ENCODE results near the gene TTLL5. TPM values are rescaled to one million over a fixed set of nuclear protein-coding genes. Genes with fewer than 3 reads are reported as not detected.

Gene TTLL5
- total and polyA plus RNA-seq, 2 of the 13 experiments (the other 11 are each of a cell fraction or from before 2014, with no cell fraction given): 11.8 to 18.8 TPM

- no peak overlapping the region for H3K9ac ChIP-seq (ENCODE audit: insufficient read depth, low read depth, low read length)
- H2AFZ ChIP-seq (ENCODE audit: low read length): no peak overlapping the region
- BruUV-seq (replicated peaks): no TSS peak
- POLR2A ChIA-PET: no interaction called here
- H4K20me1 ChIP-seq (ENCODE audit: insufficient read depth, low read length): no peaks in the 10 kb centered on the region
- in situ Hi-C loops (cut with HindIII; ENCODE audit: extremely low pct_ligation_motif_present, low pct_unique_long_range_greater_than_20kb) (no loop called here), intact Hi-C loops (cut with micrococcal nuclease; ENCODE audit: unreplicated experiment) (no loop called here)
- no peaks in the 10 kb centered on the region for H3K79me2 ChIP-seq (ENCODE audit: insufficient read depth, low read length)
- H3K4me2 ChIP-seq (ENCODE audit: low read depth, low read length): no peak overlapping the region
- CTCF ChIA-PET (ENCODE audit: low intra/inter-chr PET ratio, low total read pairs): no interaction called here
- TF ChIP-seq YEATS4 (CRISPR knock-in tag; IDR thresholded peaks at IDR 0.05; ENCODE audit: borderline replicate concordance) (no peak), ZNF12 (CRISPR knock-in tag; IDR thresholded peaks at IDR 0.05) (no peak), SYNCRIP (IDR thresholded peaks at IDR 0.05; ENCODE audit: insufficient read depth, low read depth, low read length) (no peak), NFE2 (CRISPR knock-in tag; IDR thresholded peaks at IDR 0.05) (no peak), RAD21 (CRISPR knock-in tag; IDR thresholded peaks at IDR 0.05) (no peak), ZNF124 (CRISPR knock-in tag; IDR thresholded peaks at IDR 0.05) (no peak), KDM5A (IDR thresholded peaks at IDR 0.05; ENCODE audit: borderline replicate concordance, low read length) (no peak)
- TF ChIP-seq, protein P1, sequence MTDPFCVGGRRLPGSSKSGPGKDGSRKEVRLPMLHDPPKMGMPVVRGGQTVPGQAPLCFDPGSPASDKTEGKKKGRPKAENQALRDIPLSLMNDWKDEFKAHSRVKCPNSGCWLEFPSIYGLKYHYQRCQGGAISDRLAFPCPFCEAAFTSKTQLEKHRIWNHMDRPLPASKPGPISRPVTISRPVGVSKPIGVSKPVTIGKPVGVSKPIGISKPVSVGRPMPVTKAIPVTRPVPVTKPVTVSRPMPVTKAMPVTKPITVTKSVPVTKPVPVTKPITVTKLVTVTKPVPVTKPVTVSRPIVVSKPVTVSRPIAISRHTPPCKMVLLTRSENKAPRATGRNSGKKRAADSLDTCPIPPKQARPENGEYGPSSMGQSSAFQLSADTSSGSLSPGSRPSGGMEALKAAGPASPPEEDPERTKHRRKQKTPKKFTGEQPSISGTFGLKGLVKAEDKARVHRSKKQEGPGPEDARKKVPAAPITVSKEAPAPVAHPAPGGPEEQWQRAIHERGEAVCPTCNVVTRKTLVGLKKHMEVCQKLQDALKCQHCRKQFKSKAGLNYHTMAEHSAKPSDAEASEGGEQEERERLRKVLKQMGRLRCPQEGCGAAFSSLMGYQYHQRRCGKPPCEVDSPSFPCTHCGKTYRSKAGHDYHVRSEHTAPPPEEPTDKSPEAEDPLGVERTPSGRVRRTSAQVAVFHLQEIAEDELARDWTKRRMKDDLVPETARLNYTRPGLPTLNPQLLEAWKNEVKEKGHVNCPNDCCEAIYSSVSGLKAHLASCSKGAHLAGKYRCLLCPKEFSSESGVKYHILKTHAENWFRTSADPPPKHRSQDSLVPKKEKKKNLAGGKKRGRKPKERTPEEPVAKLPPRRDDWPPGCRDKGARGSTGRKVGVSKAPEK (CRISPR knock-in tag; IDR thresholded peaks at IDR 0.05; ENCODE audit: borderline replicate concordance): no peak
- TF ChIP-seq, protein P2, sequence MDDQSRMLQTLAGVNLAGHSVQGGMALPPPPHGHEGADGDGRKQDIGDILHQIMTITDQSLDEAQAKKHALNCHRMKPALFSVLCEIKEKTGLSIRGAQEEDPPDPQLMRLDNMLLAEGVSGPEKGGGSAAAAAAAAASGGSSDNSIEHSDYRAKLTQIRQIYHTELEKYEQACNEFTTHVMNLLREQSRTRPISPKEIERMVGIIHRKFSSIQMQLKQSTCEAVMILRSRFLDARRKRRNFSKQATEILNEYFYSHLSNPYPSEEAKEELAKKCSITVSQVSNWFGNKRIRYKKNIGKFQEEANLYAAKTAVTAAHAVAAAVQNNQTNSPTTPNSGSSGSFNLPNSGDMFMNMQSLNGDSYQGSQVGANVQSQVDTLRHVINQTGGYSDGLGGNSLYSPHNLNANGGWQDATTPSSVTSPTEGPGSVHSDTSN (CRISPR knock-in tag; IDR thresholded peaks at IDR 0.05; ENCODE audit: borderline replicate concordance): no peak
- H3K27me3 ChIP-seq (ENCODE audit: control insufficient read depth in 1 of 2, insufficient read depth in 2 of 2, low read length in 2 of 2): no peaks in the 10 kb centered on the region
- no peak overlapping the region for H3K27ac ChIP-seq (ENCODE audit: extremely low read length, insufficient read depth, low read length)
- 97% methylated on average over 2 of the region's 2 CpGs for WGBS (ENCODE audit: low lambda C conversion rate)
- H3K36me3 ChIP-seq (replicated peaks in 1 of 2; ENCODE audit: control insufficient read depth in 1 of 2, insufficient read depth in 2 of 2, low read length in 2 of 2): no peaks in the 10 kb centered on the region; a peak in 1 of 5 replicates
- ATAC-seq: no peak
- no peak for DNase-seq (ENCODE audit: low spot score)
- H3K9me3 ChIP-seq (ENCODE audit: low read length): no peaks in the 10 kb centered on the region
- H3K4me3 ChIP-seq (replicated peaks in 1 of 3; ENCODE audit: insufficient read depth in 1 of 3, low read depth in 2 of 3, low read length in 3 of 3): no peak overlapping the region
- H3K4me1 ChIP-seq (ENCODE audit: insufficient read depth, low read length): no peaks in the 10 kb centered on the region
- FAIRE-seq: no peak
Measured at GRCh38 chr14:75934998-75935628, 274.1 kb downstream of the TTLL5 start.
